HL-60 (cell line): ENCODE results near the gene CPSF3.

Experiments used
- DNase-seq, 2 experiments: peaks; one replicate each; pipeline ENCODE4 v3.0.0-alpha.2; 2010 to 2020; ENCODE audit warnings: low read depth in 1 of 2, low spot score in 1 of 2
- H3K27ac ChIP-seq: fragments of 250-450 bp; sonication (Bioruptor Pico); replicated peaks from 2 replicates; pipeline ENCODE4 v1.5.1; 2020; ENCODE audit warnings: mild to moderate bottlenecking, moderate library complexity
- H3K27me3 ChIP-seq: fragments of 250-450 bp; sonication (Bioruptor Pico); 2 replicates; pipeline ENCODE4 v1.5.1; 2021; ENCODE audit warnings: mild to moderate bottlenecking, moderate library complexity; ENCODE audit not compliant: insufficient read depth, poor library complexity, severe bottlenecking
- H3K4me3 ChIP-seq: replicated peaks from 2 replicates; pipeline ENCODE4 v1.5.1; 2011; ENCODE audit warnings: mild to moderate bottlenecking, control low read depth, low read length; ENCODE audit not compliant: insufficient read depth
- GABPA ChIP-seq: IDR thresholded peaks from 2 replicates; pipeline ENCODE4 v1.6.1; 2012; ENCODE audit warnings: low read depth
- POLR2AphosphoS5 ChIP-seq: IDR thresholded peaks from 2 replicates; pipeline ENCODE4 v1.6.1; 2012; ENCODE audit warnings: low read depth
- SPI1 ChIP-seq: IDR thresholded peaks from 2 replicates; pipeline ENCODE4 v1.6.1; 2012; ENCODE audit warnings: low read depth, mild to moderate bottlenecking, borderline replicate concordance
- TF ChIP-seq, protein P1 (sequence below): IDR thresholded peaks from one replicate; pipeline ENCODE4 v1.5.1; 2011; ENCODE audit warnings: low read length, control low read depth, inconsistent platforms; ENCODE audit not compliant: insufficient read depth
- TF ChIP-seq, protein P2 (sequence below): IDR thresholded peaks from 2 replicates; pipeline ENCODE4 v1.6.1; 2012; ENCODE audit warnings: low read depth; ENCODE audit not compliant: insufficient replicate concordance

Gene CPSF3

DNA sequence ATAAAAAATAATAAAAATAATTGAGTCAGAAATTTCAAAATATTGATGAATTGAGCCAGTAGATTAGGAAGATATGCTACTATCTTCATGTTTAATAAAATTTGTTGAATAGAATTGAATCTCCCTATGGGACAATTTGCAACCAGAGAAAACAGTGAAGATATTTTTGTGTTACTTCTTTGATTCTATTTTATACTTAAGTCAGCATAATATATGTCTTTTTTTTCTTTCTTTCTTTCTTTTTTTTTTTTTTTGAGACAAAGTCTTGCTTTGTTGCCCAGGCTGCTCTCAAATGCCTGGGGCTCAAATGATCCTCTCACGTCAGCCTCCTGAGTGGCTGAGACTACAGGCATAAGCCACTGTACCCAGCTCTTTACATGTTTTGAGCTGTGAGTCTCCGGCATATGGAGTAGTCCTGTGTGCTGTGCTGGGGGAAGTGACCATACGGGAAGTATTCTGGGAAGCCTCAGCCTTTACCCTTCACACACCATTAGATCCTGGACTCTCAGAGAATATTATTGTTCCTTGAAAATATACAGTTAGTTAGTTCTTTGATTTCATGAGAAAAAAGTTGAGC lies 37.1 kb downstream of the CPSF3 start:
- Histone ChIP-seq H3K27me3 (no peaks in the 10 kb centered on the region), H3K4me3 (no peak overlapping the region), H3K27ac (no peak overlapping the region)
- no peak for TF ChIP-seq POLR2AphosphoS5
- TF ChIP-seq, protein P1, sequence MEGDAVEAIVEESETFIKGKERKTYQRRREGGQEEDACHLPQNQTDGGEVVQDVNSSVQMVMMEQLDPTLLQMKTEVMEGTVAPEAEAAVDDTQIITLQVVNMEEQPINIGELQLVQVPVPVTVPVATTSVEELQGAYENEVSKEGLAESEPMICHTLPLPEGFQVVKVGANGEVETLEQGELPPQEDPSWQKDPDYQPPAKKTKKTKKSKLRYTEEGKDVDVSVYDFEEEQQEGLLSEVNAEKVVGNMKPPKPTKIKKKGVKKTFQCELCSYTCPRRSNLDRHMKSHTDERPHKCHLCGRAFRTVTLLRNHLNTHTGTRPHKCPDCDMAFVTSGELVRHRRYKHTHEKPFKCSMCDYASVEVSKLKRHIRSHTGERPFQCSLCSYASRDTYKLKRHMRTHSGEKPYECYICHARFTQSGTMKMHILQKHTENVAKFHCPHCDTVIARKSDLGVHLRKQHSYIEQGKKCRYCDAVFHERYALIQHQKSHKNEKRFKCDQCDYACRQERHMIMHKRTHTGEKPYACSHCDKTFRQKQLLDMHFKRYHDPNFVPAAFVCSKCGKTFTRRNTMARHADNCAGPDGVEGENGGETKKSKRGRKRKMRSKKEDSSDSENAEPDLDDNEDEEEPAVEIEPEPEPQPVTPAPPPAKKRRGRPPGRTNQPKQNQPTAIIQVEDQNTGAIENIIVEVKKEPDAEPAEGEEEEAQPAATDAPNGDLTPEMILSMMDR: no peak
- no peak for TF ChIP-seq SPI1
- no peak for TF ChIP-seq GABPA
- TF ChIP-seq, protein P2, sequence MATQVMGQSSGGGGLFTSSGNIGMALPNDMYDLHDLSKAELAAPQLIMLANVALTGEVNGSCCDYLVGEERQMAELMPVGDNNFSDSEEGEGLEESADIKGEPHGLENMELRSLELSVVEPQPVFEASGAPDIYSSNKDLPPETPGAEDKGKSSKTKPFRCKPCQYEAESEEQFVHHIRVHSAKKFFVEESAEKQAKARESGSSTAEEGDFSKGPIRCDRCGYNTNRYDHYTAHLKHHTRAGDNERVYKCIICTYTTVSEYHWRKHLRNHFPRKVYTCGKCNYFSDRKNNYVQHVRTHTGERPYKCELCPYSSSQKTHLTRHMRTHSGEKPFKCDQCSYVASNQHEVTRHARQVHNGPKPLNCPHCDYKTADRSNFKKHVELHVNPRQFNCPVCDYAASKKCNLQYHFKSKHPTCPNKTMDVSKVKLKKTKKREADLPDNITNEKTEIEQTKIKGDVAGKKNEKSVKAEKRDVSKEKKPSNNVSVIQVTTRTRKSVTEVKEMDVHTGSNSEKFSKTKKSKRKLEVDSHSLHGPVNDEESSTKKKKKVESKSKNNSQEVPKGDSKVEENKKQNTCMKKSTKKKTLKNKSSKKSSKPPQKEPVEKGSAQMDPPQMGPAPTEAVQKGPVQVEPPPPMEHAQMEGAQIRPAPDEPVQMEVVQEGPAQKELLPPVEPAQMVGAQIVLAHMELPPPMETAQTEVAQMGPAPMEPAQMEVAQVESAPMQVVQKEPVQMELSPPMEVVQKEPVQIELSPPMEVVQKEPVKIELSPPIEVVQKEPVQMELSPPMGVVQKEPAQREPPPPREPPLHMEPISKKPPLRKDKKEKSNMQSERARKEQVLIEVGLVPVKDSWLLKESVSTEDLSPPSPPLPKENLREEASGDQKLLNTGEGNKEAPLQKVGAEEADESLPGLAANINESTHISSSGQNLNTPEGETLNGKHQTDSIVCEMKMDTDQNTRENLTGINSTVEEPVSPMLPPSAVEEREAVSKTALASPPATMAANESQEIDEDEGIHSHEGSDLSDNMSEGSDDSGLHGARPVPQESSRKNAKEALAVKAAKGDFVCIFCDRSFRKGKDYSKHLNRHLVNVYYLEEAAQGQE: no peak
- no peak for DNase-seq

DNA sequence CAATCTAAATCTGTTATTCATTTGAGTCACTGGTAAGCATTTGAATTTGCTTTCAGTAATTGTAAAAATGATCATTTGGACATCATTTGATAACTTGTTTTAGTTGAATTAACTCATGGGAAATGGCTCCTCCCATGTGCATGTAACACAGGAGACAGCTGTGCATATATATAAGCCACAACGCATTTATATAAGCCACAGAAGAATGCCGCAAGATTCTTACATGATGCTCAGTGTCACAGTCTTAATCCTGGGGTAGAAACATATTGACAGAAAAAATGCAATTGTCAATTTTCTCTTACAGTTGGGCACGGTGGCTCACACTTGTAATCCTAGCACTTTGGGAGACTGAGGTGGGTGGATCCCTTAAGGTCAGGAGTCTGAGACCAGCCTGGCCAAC lies 37.6 kb downstream of the CPSF3 start:
- DNase-seq: no peak
- Histone ChIP-seq H3K27me3 (no peaks in the 10 kb centered on the region), H3K4me3 (no peak overlapping the region), H3K27ac (no peak overlapping the region)
- TF ChIP-seq GABPA: no peak
- TF ChIP-seq SPI1: no peak
- TF ChIP-seq, protein P2: no peak
- TF ChIP-seq, protein P1: no peak

DNA sequence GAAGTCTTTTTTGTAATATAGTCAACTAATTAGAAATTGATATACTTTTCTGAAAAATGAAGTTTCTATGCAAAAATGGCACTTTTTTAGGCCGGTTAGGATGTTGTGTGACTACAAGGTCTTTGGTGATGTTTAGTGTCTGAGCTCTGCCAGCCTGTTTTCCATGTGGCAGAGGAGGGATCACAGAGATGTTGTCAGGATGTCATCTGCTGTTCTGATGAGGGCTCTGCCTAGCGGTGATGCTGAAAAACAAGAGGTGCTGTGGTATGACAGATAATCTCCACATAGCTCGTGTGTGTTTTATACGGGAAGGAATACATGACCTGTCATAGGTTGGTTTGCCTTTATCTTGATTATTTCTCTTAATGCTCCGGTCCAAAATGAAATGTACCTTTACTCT lies 38.9 kb downstream of the CPSF3 start:
- TF ChIP-seq, protein P2: no peak
- no peak for TF ChIP-seq SPI1
- TF ChIP-seq, protein P1: no peak
- no peak for TF ChIP-seq GABPA
- TF ChIP-seq POLR2AphosphoS5: no peak
- no peak overlapping the region for H3K4me3 ChIP-seq
- H3K27me3 ChIP-seq: no peaks in the 10 kb centered on the region
- DNase-seq: no peak
- no peak overlapping the region for H3K27ac ChIP-seq
